RWPE2 (cell line): Measurements from ENCODE around the gene WWOX.

Experiments
- ATAC-seq: fragments of 200-7000 bp; cut with Tn5 transposase; 3 replicates; pipeline ENCODE4 v1.9.1; 2021; ENCODE audit warnings: low read depth
- DNase-seq: peaks from one replicate; pipeline ENCODE4 v3.0.0-alpha.2; 2020; ENCODE audit warnings: low spot score
- H3K27ac ChIP-seq: fragments of 450-650 bp; 2 replicates; pipeline ENCODE4 v1.5.1; 2017; ENCODE audit warnings: mild to moderate bottlenecking; ENCODE audit not compliant: poor library complexity, severe bottlenecking
- H3K27me3 ChIP-seq: fragments of 250-450 bp; sonication (Bioruptor Pico); 2 replicates; pipeline ENCODE4 v1.5.1; 2021; ENCODE audit warnings: mild to moderate bottlenecking, moderate library complexity; ENCODE audit not compliant: insufficient read depth, poor library complexity, severe bottlenecking
- H3K36me3 ChIP-seq: fragments of 250-450 bp; sonication (Bioruptor Pico); 2 replicates; pipeline ENCODE4 v1.5.1; 2020; ENCODE audit warnings: low read depth, mild to moderate bottlenecking, moderate library complexity
- H3K4me1 ChIP-seq: fragments of 250-450 bp; sonication (Bioruptor Pico); 2 replicates; pipeline ENCODE4 v1.5.1; 2021; ENCODE audit warnings: mild to moderate bottlenecking, moderate library complexity; ENCODE audit not compliant: insufficient read depth, poor library complexity, severe bottlenecking
- H3K4me3 ChIP-seq: fragments of 250-450 bp; sonication (Bioruptor Pico); 2 replicates; pipeline ENCODE4 v1.5.1; 2021; ENCODE audit warnings: mild to moderate bottlenecking, moderate library complexity; ENCODE audit not compliant: severe bottlenecking
- H3K9me3 ChIP-seq: fragments of 250-450 bp; sonication (Bioruptor Pico); 2 replicates; pipeline ENCODE4 v1.5.1; 2021; ENCODE audit warnings: mild to moderate bottlenecking, moderate library complexity; ENCODE audit not compliant: severe bottlenecking
- CTCF ChIP-seq: fragments of 450-650 bp; IDR thresholded peaks from one replicate; pipeline ENCODE4 v1.5.1; 2017; ENCODE audit warnings: mild to moderate bottlenecking, moderate library complexity; ENCODE audit not compliant: poor library complexity, severe bottlenecking

Gene WWOX

GRCh38 chr16:78655331-78656113, 556.1 kb downstream of the WWOX start:
- DNase-seq (no peak), ATAC-seq (no peak)
- Histone ChIP-seq H3K36me3 (no peaks in the 10 kb centered on the region), H3K9me3 (no peaks in the 10 kb centered on the region), H3K27ac (no peak overlapping the region), H3K4me3 (no peak overlapping the region), H3K4me1 (no peaks in the 10 kb centered on the region), H3K27me3 (no peaks in the 10 kb centered on the region)
- no peak for TF ChIP-seq CTCF

- Histone ChIP-seq H3K36me3 (no peaks in the 10 kb centered on the region), H3K4me3 (no peak overlapping the region), H3K27me3 (no peaks in the 10 kb centered on the region), H3K27ac (no peak overlapping the region), H3K4me1 (no peaks in the 10 kb centered on the region), H3K9me3 (no peaks in the 10 kb centered on the region)
- ATAC-seq (no peak), DNase-seq (no peak)
- no peak for TF ChIP-seq CTCF
Observed at GRCh38 chr16:78656887-78657286, 557.4 kb downstream of the WWOX start.

- ATAC-seq, result no peak
- DNase-seq, result no peak
- H3K4me3 ChIP-seq, result no peak overlapping the region
- H3K27me3 ChIP-seq, result no peaks in the 10 kb centered on the region
- no peaks in the 10 kb centered on the region for H3K36me3 ChIP-seq
- H3K9me3 ChIP-seq, result no peaks in the 10 kb centered on the region
- no peak overlapping the region for H3K27ac ChIP-seq
- no peaks in the 10 kb centered on the region for H3K4me1 ChIP-seq
- no peak for TF ChIP-seq CTCF
Observed at GRCh38 chr16:78659216-78659615, 559.8 kb downstream of the WWOX start.

- no peaks in the 10 kb centered on the region for H3K4me1 ChIP-seq
- H3K36me3 ChIP-seq, result no peaks in the 10 kb centered on the region
- DNase-seq, result no peak
- no peak overlapping the region for H3K4me3 ChIP-seq
- no peak overlapping the region for H3K27ac ChIP-seq
- H3K27me3 ChIP-seq, result no peaks in the 10 kb centered on the region
- no peaks in the 10 kb centered on the region for H3K9me3 ChIP-seq
- ATAC-seq, result no peak
- TF ChIP-seq CTCF, result no peak
Observed at GRCh38 chr16:78659668-78660217, 560.3 kb downstream of the WWOX start.

- no peak for DNase-seq
- TF ChIP-seq CTCF, result no peak
- ATAC-seq, result no peak
- no peaks in the 10 kb centered on the region for H3K27me3 ChIP-seq
- no peaks in the 10 kb centered on the region for H3K36me3 ChIP-seq
- no peak overlapping the region for H3K27ac ChIP-seq
- no peaks in the 10 kb centered on the region for H3K4me1 ChIP-seq
- no peak overlapping the region for H3K4me3 ChIP-seq
- no peaks in the 10 kb centered on the region for H3K9me3 ChIP-seq
Observed at GRCh38 chr16:78660795-78661194, 561.3 kb downstream of the WWOX start.
